BLaER1 treated with 17β-estradiol and CSF1 and Interleukin-3, amounts not matched to agents 10 nM and 100 nM (cell line): ENCODE data around the gene PDPK1.
"Not testable (repeated sequence)": the region's sequence is repeated elsewhere in the genome, so short reads cannot be mapped to it uniquely, and the experiment has no call there.

Source experiments
- H3K27ac ChIP-seq, 11 experiments: shearing (Covaris generic); formaldehyde crosslinking; 2 replicates each; pipeline ENCODE4 v1.8.1; 2022
- H3K27me3 ChIP-seq, 11 experiments: shearing (Covaris generic); formaldehyde crosslinking; 2 replicates each; pipeline ENCODE4 v1.8.1; 2022
- H3K36me3 ChIP-seq, 11 experiments: shearing (Covaris generic); formaldehyde crosslinking; 2 replicates each; pipeline ENCODE4 v1.8.1; 2022
- H3K4me1 ChIP-seq, 10 experiments: shearing (Covaris generic); formaldehyde crosslinking; 2 replicates each; pipeline ENCODE4 v1.8.1; 2022
- H3K4me2 ChIP-seq, 11 experiments: shearing (Covaris generic); formaldehyde crosslinking; 2 replicates each; pipeline ENCODE4 v1.8.1; 2022
- H3K4me3 ChIP-seq, 10 experiments: shearing (Covaris generic); formaldehyde crosslinking; 2 replicates each; pipeline ENCODE4 v1.8.1; 2022
- H3K9ac ChIP-seq, 11 experiments: shearing (Covaris generic); formaldehyde crosslinking; 2 replicates each; pipeline ENCODE4 v1.8.1; 2022
- H3K9me3 ChIP-seq, 11 experiments: shearing (Covaris generic); formaldehyde crosslinking; replicated peaks in 1 of 11; 2 replicates each; pipeline ENCODE4 v1.8.1; 2022
- H4K20me1 ChIP-seq, 11 experiments: shearing (Covaris generic); formaldehyde crosslinking; 2 replicates each; pipeline ENCODE4 v1.8.1; 2022
- Cebpa-rat ChIP-seq, 11 experiments: shearing (Covaris generic); IDR thresholded peaks; 2 replicates each; pipeline ENCODE4 v1.8.1; 2022

PDPK1 gene

DNA sequence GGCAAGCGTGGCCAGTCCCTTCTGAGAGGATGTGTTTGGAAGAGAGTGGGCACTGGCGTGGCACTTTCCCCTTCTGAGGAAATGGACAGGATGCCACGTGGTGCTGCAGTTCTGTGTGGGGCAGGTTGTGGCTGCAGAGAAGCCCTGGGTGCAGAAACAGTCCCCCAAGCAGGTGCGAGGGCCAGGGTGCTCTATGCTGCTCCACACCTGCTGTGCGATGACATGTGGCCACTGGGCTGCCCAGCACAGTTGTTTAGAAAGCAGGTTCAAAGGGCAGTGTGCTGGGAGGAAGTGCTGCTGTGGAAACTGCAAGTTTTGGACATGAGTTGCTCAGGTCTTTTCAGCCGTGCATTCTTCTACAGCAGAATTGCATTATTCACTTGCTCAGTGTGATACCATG is 3.6 kb downstream of the PDPK1 start:
- not testable (repeated sequence) for H3K27me3 ChIP-seq, H3K4me3 ChIP-seq, H3K9me3 ChIP-seq, H3K27ac ChIP-seq, H3K9ac ChIP-seq
- Histone ChIP-seq H4K20me1 (peaks cover 58 to 80% (median 70%) of the 10 kb centered on the region in 11 experiments), H3K4me2 (peak overlapping the region in 10 of 11 experiments; percentile 15 to 92 (median 42); a peak in 15 of 22 replicates), H3K4me1 (peaks cover 36 to 44% (median 39%) of the 10 kb centered on the region in 10 experiments), H3K36me3 (peaks cover 0 to 16% (median 6%) of the 10 kb centered on the region in 11 experiments; a peak in 9 of 22 replicates)

DNA sequence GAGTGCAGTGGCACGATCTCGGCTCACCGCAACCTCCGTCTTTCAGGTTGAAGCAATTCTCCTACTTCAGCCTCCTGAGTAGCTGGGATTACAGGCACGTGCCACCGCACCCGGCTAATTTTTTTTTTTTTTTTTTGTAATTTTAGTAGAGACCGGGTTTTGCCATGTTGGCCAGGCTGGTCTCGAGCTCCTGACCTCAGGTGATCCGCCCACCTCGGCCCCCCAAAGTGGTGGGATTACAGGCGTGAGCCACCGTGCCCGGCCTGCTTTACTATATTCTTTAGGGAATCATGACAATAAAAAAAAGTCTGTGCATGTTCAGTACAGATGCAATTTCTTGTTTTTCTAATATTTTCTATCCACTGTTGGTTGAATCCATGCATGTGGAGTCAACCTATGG is 6.0 kb downstream of the PDPK1 start:
- H3K9ac ChIP-seq, H3K9me3 ChIP-seq, H3K4me3 ChIP-seq, H3K4me2 ChIP-seq, H3K27ac ChIP-seq, H3K27me3 ChIP-seq: not testable (repeated sequence)
- peaks cover 55 to 76% (median 69%) of the 10 kb centered on the region in 11 experiments for H4K20me1 ChIP-seq
- peaks cover 0 to 16% (median 6%) of the 10 kb centered on the region in 11 experiments; a peak in 9 of 22 replicates for H3K36me3 ChIP-seq
- H3K4me1 ChIP-seq = peaks cover 27 to 34% (median 28%) of the 10 kb centered on the region in 10 experiments

DNA sequence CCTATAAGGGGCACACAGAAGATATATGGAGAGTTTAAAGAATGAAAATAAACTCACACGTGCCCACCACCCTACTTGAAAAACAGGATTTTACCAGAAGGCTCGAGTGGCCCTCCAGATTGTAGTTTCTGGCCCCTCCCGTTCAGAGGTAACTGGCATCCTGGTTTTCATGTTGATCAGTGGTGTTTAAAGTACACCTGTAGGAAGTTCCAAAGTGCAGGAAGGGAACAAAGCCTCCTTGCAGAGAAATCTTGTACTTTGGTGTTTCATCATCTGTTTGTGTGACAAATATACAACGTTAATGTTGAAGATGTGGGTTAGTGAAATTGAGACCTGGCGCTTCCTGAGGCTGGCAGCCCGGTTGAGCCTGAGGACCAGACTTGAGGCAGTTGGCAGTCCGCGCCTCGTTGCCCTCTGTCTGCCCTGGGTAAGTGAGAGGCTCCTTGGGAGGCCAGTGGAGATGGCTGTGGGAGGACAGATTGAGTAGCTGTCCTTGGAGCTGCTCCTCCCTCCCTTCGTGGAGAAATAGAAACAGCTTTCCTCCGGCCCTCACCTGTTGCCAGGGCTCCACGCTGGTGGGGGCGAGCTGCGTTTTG is 12.6 kb downstream of the PDPK1 start:
- H3K27ac ChIP-seq, H3K4me3 ChIP-seq: not testable (repeated sequence)

DNA sequence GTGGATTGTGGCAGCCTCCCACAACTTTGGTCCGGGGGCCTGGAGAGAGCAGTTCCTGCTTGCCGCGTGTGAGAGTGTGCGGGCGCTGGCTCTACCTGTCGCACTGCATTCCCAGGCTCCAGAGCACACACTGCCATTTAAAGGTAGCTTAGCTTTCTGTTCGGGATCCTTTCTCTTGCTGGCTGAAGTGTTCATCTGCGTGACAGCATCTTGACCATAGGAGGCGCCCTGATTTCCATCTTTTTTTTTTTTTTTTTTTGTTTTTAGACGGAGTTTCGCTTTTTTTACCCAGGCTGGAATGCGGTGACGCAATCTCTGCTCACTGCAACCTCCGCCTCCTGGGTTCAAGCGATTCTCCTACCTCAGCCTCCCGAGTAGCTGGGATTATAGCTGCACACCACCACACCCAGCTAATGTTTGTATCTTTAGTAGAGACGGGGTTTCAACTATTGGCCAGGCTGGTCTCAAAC is 13.6 kb downstream of the PDPK1 start:
- not testable (repeated sequence) for H3K27me3 ChIP-seq, H3K36me3 ChIP-seq, H3K4me3 ChIP-seq, H3K9me3 ChIP-seq, H3K9ac ChIP-seq, H3K4me1 ChIP-seq
- H3K27ac ChIP-seq = peak overlapping the region in 2 of 11 experiments; percentile 39 to 46; a peak in 4 of 22 replicates
- TF ChIP-seq Cebpa-rat (IDR thresholded peaks at IDR 0.05) = 0 out of 22 replicates have a peak, but pooled peaks of 3 of the 11 experiments have one; percentile 19 to 21 (median 20)
- 0 out of 22 replicates have a peak overlapping the region, but pooled peaks of 3 of the 11 experiments have one; percentile 9 to 32 (median 12) for H3K4me2 ChIP-seq
- H4K20me1 ChIP-seq = peaks cover 1 to 12% (median 6%) of the 10 kb centered on the region in 11 experiments; a peak in 15 of 22 replicates

More for the DNA sequence above, 12.6 kb downstream of the PDPK1 start:
- not testable (repeated sequence) for H3K27me3 ChIP-seq, H3K36me3 ChIP-seq, H3K9me3 ChIP-seq, H3K4me2 ChIP-seq, H3K9ac ChIP-seq
- Histone ChIP-seq H3K4me1 (peaks cover 0 to 10% (median 5%) of the 10 kb centered on the region in 10 experiments; a peak in 10 of 20 replicates), H4K20me1 (peaks cover 12 to 23% (median 17%) of the 10 kb centered on the region in 11 experiments; a peak in 18 of 22 replicates)

DNA sequence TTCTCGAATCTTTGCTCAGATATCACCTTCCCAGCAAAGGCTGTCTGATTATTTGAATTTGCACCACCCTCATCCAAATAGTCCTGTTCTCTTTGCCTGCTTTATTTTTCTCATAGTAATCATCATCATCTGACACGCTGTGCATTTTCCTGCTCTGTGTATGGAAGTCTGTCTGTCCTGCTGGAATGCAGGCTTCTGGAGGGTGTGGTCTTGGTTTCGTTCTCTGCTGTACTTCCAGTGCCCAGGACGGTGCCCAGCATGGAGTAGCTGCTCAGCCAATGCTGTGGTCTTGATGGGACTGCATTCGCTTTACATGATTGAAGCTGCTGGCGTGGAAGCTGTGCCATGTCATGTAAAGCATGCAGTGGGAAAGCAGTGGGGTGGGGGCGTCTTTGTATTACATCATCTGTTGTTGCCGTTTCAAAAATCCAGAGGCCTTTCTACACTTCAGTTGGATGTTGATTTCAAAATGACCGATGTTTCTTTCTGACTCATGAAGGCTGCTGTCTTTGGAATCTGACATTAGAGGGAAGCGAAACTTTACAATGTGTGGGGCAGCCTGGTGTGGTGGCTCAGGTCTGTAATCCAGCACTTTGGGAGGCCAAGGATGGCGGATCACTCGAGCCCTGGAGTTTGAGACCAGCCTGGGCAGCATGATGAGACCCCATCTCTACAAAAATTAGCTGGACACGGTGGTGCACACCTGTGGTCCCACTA is 17.0 kb downstream of the PDPK1 start:
- H3K36me3 ChIP-seq, H3K9ac ChIP-seq, H3K4me2 ChIP-seq, H3K9me3 ChIP-seq, H3K27me3 ChIP-seq, H4K20me1 ChIP-seq, H3K4me1 ChIP-seq, H3K4me3 ChIP-seq: not testable (repeated sequence)
- peak overlapping the region in 2 of 11 experiments; percentile 61 to 64; a peak in 3 of 22 replicates for H3K27ac ChIP-seq

DNA sequence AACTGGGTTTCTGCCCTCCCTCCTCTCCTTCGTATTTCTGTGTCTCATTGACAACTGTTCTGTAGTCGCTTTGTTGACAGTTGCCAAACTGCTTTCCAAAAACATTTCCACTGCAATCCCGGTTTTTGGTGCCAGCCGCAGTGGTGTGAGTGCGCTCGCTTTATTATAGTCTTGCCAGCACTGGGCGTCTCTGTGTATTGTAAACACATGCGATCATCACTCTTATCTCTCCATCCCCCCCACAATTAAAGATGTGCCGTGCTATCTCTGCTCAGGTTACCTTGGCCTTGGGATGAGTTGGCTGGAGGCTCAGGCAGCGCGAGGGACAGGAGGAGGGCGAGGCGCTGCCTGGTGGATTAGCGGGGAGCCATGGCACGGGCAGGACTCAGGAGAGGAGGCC is 19.3 kb downstream of the PDPK1 start:
- H3K36me3 ChIP-seq, H3K9ac ChIP-seq, H3K27ac ChIP-seq, H3K4me2 ChIP-seq, H4K20me1 ChIP-seq, H3K9me3 ChIP-seq, H3K4me1 ChIP-seq, H3K27me3 ChIP-seq, H3K4me3 ChIP-seq: not testable (repeated sequence)

DNA sequence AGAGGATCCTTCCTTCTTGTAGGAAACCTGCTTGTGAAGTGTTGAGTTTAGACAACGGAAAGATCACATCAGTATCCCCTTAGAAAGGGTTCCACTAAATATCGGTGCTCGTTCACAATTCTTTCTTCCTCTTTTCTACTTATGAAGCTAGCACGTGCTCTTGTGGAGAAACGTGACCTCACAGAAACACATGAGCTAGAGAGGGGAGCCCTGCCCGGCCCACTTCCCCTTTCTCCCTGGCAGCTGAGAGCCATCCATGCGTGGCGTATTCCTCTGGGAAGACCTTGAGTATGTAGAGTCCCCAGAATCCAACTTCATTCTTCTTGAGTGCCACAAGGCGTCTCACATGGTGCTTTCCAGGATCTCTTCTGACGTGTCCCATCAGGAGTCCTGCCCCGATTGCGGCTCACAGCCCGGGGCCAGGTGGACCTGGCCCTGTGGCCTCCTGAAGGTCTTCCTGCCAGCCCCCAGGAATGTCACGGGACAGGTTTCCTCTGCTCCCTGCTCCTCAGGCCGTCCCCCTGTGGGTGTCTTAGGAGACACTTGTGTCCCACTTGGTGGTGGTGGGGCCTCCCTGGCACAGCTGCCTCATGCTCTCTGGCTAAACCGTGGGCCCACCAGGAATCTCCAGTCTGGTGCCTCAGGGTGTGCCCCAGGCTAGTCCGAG is 22.4 kb downstream of the PDPK1 start:
- not testable (repeated sequence) for H3K36me3 ChIP-seq, H3K27me3 ChIP-seq, H3K9me3 ChIP-seq, H4K20me1 ChIP-seq, H3K4me1 ChIP-seq, H3K4me3 ChIP-seq
- peak overlapping the region in 2 of 11 experiments; percentile 36 to 40; a peak in 4 of 22 replicates for H3K4me2 ChIP-seq
- peak overlapping the region in 7 of 11 experiments; percentile 44 to 66 (median 54); a peak in 11 of 22 replicates for H3K27ac ChIP-seq
- peak overlapping the region in 3 of 11 experiments; percentile 28 to 40 (median 29); a peak in 3 of 22 replicates for H3K9ac ChIP-seq

DNA sequence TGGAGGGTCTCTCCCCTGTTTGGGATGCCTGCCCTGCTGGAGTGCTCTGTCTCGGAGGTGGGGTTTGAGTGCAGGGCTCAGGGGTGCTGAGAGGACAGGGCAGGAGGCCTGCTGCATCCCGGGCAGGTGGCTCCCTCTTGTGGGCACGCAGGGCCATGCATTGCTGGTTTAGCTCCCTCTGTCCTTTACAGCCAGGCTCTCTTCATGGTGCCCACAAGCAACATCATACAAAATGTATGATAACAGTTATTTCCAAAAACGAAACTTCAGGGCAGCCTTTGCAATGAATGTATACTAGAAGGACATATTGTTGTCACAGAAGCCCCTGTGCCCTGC is 22.9 kb downstream of the PDPK1 start:
- not testable (repeated sequence) for H3K4me2 ChIP-seq, H3K36me3 ChIP-seq, H3K4me3 ChIP-seq, H3K9ac ChIP-seq, H3K4me1 ChIP-seq, H3K27me3 ChIP-seq, H3K27ac ChIP-seq, H3K9me3 ChIP-seq, H4K20me1 ChIP-seq

DNA sequence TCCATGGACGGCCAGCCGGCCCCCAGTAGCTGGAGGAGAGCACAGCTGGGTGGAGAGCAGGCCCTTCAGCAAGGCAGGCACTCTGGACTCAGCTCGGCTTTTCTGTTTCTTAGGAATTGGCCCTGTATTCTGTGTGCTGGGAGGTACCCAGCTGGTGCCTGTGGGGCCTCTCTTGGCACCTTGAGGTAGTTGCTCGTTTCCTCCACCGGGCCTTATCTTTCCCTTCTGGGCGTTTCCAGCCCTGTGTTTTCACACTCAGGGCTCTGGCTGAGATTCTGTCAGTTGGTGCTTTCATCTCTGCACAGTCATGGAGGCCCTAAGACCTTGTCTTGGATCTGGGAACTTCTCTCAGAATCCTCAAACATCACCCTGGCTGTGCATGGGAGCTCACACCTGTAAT is 29.7 kb downstream of the PDPK1 start:
- not testable (repeated sequence) for H3K4me2 ChIP-seq, H3K4me3 ChIP-seq, H3K9ac ChIP-seq, H3K36me3 ChIP-seq, H3K27me3 ChIP-seq, H3K4me1 ChIP-seq, H3K27ac ChIP-seq, H4K20me1 ChIP-seq, H3K9me3 ChIP-seq

DNA sequence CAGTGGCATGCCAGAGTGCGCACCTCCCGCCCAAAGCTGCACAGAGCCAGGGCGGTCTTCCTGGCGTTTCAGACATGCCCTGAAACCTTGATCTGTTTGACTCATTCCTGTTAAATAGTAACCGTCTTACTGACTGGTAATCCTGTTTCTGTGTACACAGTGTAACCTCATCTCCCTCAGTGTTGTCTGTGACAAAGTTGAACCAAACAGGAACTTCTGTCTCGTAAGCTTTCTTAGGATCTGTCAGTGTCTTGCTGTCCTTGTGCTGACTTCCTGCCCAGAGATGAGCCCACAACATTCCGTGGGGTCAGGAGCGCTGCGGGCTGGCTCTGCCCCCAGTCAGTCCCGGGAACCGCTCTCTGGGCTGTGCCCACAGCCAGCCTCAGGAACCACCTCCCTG is 30.8 kb downstream of the PDPK1 start:
- H4K20me1 ChIP-seq, H3K27ac ChIP-seq, H3K27me3 ChIP-seq, H3K4me2 ChIP-seq, H3K9ac ChIP-seq, H3K4me3 ChIP-seq, H3K4me1 ChIP-seq, H3K9me3 ChIP-seq, H3K36me3 ChIP-seq: not testable (repeated sequence)

DNA sequence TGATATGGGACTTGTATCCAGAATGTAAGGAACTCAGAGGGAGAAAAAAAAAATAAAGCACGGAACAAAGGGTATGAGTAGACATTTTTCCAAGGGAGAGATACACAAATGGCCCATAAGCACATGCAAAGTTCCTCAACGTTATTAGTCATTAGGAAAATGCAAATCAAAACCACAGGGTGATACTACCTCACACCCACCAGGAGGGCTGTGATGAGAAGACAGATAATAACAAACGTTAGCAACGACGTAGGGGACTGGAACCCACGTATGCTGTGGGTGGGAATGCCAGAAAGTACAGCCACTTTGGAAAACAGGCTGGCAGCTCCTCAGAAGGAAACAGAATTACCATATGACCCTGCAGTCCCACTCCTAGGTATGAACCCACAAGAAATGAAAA is 34.9 kb downstream of the PDPK1 start:
- H3K9ac ChIP-seq, H3K4me1 ChIP-seq, H4K20me1 ChIP-seq, H3K4me3 ChIP-seq, H3K36me3 ChIP-seq, H3K27ac ChIP-seq, H3K27me3 ChIP-seq, H3K9me3 ChIP-seq, H3K4me2 ChIP-seq: not testable (repeated sequence)

DNA sequence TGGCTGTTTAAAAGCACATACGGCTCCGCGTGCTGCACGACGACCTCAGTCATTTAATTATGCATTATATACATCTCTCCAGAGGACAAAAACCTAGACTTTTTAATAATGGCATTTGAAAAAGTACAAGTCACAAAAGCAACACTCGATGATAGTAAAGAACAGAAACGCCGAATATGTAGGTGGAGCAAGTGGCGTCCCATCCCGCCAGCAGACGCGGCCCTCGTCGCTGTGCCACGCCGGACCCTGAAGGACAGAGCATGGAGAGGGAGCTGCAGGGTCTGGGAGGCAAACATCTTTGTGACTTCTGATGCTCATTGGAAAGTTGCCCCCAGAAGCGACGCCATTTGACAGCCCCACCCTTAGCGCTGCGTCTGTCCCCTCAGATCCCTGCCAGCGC is 38.0 kb downstream of the PDPK1 start:
- H3K27ac ChIP-seq, H3K9ac ChIP-seq, H4K20me1 ChIP-seq, H3K4me3 ChIP-seq, H3K36me3 ChIP-seq, H3K9me3 ChIP-seq, H3K4me1 ChIP-seq, H3K4me2 ChIP-seq, H3K27me3 ChIP-seq: not testable (repeated sequence)

DNA sequence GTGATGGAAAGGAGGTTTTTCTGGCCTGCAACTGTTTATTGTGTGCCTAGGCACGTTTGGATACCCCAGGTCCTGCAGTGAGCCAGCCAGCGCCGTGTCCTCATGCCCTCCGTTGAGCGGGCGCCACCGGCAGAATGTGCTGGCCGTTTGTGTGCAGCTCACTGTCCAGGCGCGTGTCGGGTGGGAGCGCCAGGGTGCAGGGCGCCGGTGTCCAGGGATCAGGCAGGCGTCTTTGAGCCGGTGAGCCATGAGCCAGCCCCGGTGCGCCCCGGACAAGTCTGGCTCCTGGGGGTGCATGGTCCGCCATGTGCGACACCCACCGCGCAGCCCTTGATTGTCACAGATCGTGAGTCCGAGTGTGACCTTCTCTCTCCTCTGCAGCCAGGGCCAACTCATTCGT is 39.2 kb downstream of the PDPK1 start:
- not testable (repeated sequence) for H3K36me3 ChIP-seq, H3K9ac ChIP-seq, H3K4me1 ChIP-seq, H3K4me3 ChIP-seq, H3K27ac ChIP-seq, H3K9me3 ChIP-seq, H3K27me3 ChIP-seq, H4K20me1 ChIP-seq, H3K4me2 ChIP-seq
